Measurements from ENCODE around the gene MRNIP.
A peak's percentile ranks its signal among the peaks of the same experiment; 100 is the strongest.

MRNIP gene

DNA sequence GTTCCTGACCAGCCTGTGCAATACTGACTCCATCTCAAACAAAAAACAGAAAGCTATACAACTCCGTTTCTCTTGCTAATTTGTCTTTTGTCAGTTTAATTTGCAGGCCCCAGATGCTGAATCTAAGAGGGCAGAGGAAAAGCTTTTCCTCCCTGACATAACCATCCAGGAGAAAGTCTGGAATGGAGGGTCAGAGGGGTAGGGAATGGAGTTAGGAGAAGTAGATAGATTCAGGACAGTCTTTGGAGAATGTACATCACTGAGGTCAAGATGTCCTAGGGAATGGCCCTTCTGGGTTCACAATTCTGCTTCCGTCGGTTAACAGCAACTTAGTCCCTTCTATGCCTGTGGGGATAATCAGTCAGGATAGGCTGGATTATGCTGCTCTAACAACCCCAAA is 44.5 kb downstream of the MRNIP start:
- Histone ChIP-seq H3K4me2 (ENCODE audit: low read length) (no peak overlapping the region), H3K4me3 (ENCODE audit: low read depth, low read length) (no peak overlapping the region), H3K79me2 (ENCODE audit: control insufficient read depth, insufficient read depth, low read length, poor library complexity) (peaks cover 6% of the 10 kb centered on the region), H3K18ac (ENCODE audit: low read length) (no peak overlapping the region), H4K8ac (ENCODE audit: low read depth, low read length) (no peak overlapping the region), H3K9ac (ENCODE audit: low read length) (no peak overlapping the region), H2AK5ac (ENCODE audit: low read length) (no peak overlapping the region), H3K4ac (ENCODE audit: low read depth, low read length) (no peak overlapping the region), H2BK12ac (ENCODE audit: low read length) (no peak overlapping the region), H4K12ac (ENCODE audit: low read depth, low read length) (no peak overlapping the region), H3K9me3 (ENCODE audit: insufficient read depth, low read depth, low read length) (no peaks in the 10 kb centered on the region), H3K27ac (ENCODE audit: low read depth, low read length) (no peak overlapping the region), H3K23ac (ENCODE audit: low read length) (no peak overlapping the region), H2AFZ (ENCODE audit: insufficient read depth, low read length, poor library complexity) (no peak overlapping the region), H3K27me3 (ENCODE audit: insufficient read depth, low read length) (no peaks in the 10 kb centered on the region), H3K4me1 (ENCODE audit: control insufficient read depth in 1 of 2, insufficient read depth in 2 of 2, low read length in 2 of 2) (peaks cover 14 to 21% of the 10 kb centered on the region in 2 experiments), H4K91ac (ENCODE audit: low read depth, low read length) (no peak overlapping the region), H3K14ac (ENCODE audit: low read length) (no peak overlapping the region), H2BK5ac (ENCODE audit: low read depth, low read length, poor library complexity) (no peak overlapping the region), H3K36me3 (ENCODE audit: control insufficient read depth in 1 of 2, insufficient read depth in 2 of 2, low read length in 2 of 2) (peaks cover 20 to 27% of the 10 kb centered on the region in 2 experiments), H3K79me1 (ENCODE audit: low read length) (peaks cover 19% of the 10 kb centered on the region), H2BK120ac (ENCODE audit: insufficient read depth, low read length, poor library complexity) (no peak overlapping the region)
- WGBS (ENCODE audit: extremely low coverage, insufficient coverage, insufficient read length), result no CpG with 5 or more reads among the region's 3 CpGs
- DNase-seq, result no peak

- Histone ChIP-seq H4K8ac (ENCODE audit: low read depth, low read length) (no peak overlapping the region), H3K9me3 (ENCODE audit: insufficient read depth, low read depth, low read length) (no peaks in the 10 kb centered on the region), H3K4me2 (ENCODE audit: low read length) (no peak overlapping the region), H2AFZ (ENCODE audit: insufficient read depth, low read length, poor library complexity) (no peak overlapping the region), H3K18ac (ENCODE audit: low read length) (no peak overlapping the region), H2BK120ac (ENCODE audit: insufficient read depth, low read length, poor library complexity) (no peak overlapping the region), H3K36me3 (ENCODE audit: control insufficient read depth in 1 of 2, insufficient read depth in 2 of 2, low read length in 2 of 2) (peaks cover 20 to 27% of the 10 kb centered on the region in 2 experiments), H3K9ac (ENCODE audit: low read length) (no peak overlapping the region), H4K12ac (ENCODE audit: low read depth, low read length) (no peak overlapping the region), H3K4me3 (ENCODE audit: low read depth, low read length) (no peak overlapping the region), H2AK5ac (ENCODE audit: low read length) (no peak overlapping the region), H3K79me2 (ENCODE audit: control insufficient read depth, insufficient read depth, low read length, poor library complexity) (peaks cover 3% of the 10 kb centered on the region), H2BK5ac (ENCODE audit: low read depth, low read length, poor library complexity) (no peak overlapping the region), H3K79me1 (ENCODE audit: low read length) (peaks cover 10% of the 10 kb centered on the region), H4K91ac (ENCODE audit: low read depth, low read length) (no peak overlapping the region), H3K4me1 (ENCODE audit: control insufficient read depth in 1 of 2, insufficient read depth in 2 of 2, low read length in 2 of 2) (peaks cover 8 to 13% of the 10 kb centered on the region in 2 experiments), H3K14ac (ENCODE audit: low read length) (no peak overlapping the region), H3K4ac (ENCODE audit: low read depth, low read length) (no peak overlapping the region), H3K23ac (ENCODE audit: low read length) (no peak overlapping the region), H3K27ac (ENCODE audit: low read depth, low read length) (no peak overlapping the region), H3K27me3 (ENCODE audit: insufficient read depth, low read length) (no peaks in the 10 kb centered on the region), H2BK12ac (ENCODE audit: low read length) (no peak overlapping the region)
- no peak for DNase-seq
- WGBS (ENCODE audit: extremely low coverage, insufficient coverage, insufficient read length), result no CpG with 5 or more reads among the region's 5 CpGs
Observed at GRCh38 chr5:179812997-179813607, 45.5 kb downstream of the MRNIP start.

DNA sequence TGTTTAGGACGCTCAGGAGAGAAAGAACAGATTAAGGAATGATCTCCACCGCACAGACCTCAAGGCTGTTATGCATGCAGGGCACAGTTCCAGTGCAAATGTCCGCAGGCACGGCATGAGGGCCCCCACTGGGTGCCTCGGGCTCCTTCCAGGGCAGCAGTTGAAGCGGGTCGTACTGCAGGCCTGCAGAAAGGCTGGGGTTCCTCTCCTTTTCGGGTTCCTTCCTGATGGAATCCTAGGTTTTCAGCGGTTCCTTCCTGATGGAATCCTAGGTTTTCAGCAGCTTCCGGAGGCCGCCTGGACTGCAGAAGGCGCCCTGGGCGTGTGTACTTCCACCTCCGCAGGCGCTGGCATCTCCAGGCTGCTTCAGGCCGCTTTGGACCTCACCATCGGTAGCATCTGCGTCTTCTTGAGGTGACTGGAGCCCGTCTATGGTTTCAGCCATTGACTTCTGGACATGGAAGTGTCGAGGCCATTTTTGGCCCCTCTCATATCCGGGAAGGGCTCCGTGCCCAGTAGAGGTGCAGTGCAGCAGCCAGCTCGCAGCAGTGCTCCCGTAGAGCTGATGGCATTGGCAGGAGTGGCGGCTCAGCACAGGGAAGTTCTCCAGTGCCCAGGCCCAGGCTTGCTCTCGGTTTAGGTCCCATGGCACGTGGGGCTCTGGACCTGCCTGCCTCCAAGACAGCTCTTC is 46.3 kb downstream of the MRNIP start:
- no peak overlapping the region for H2BK5ac ChIP-seq (ENCODE audit: low read depth, low read length, poor library complexity)
- no peak overlapping the region for H4K12ac ChIP-seq (ENCODE audit: low read depth, low read length)
- no peak overlapping the region for H3K27ac ChIP-seq (ENCODE audit: low read depth, low read length)
- H3K27me3 ChIP-seq (ENCODE audit: insufficient read depth, low read length), result no peaks in the 10 kb centered on the region
- H3K9me3 ChIP-seq (ENCODE audit: insufficient read depth, low read depth, low read length), result no peaks in the 10 kb centered on the region
- H2AFZ ChIP-seq (ENCODE audit: insufficient read depth, low read length, poor library complexity), result no peak overlapping the region
- H3K9ac ChIP-seq (ENCODE audit: low read length), result no peak overlapping the region
- H3K4me2 ChIP-seq (ENCODE audit: low read length), result no peak overlapping the region
- DNase-seq, result no peak
- peaks cover 6 to 15% of the 10 kb centered on the region in 2 experiments for H3K4me1 ChIP-seq (ENCODE audit: control insufficient read depth in 1 of 2, insufficient read depth in 2 of 2, low read length in 2 of 2)
- H3K23ac ChIP-seq (ENCODE audit: low read length), result no peak overlapping the region
- H4K91ac ChIP-seq (ENCODE audit: low read depth, low read length), result no peak overlapping the region
- H3K18ac ChIP-seq (ENCODE audit: low read length), result no peak overlapping the region
- H2BK120ac ChIP-seq (ENCODE audit: insufficient read depth, low read length, poor library complexity), result no peak overlapping the region
- peaks cover 11% of the 10 kb centered on the region for H3K79me1 ChIP-seq (ENCODE audit: low read length)
- H3K14ac ChIP-seq (ENCODE audit: low read length), result no peak overlapping the region
- no peak overlapping the region for H3K4me3 ChIP-seq (ENCODE audit: low read depth, low read length)
- no peak overlapping the region for H2AK5ac ChIP-seq (ENCODE audit: low read length)
- H3K79me2 ChIP-seq (ENCODE audit: control insufficient read depth, insufficient read depth, low read length, poor library complexity), result peaks cover 3% of the 10 kb centered on the region
- no peak overlapping the region for H3K4ac ChIP-seq (ENCODE audit: low read depth, low read length)
- no peak overlapping the region for H4K8ac ChIP-seq (ENCODE audit: low read depth, low read length)
- no peak overlapping the region for H2BK12ac ChIP-seq (ENCODE audit: low read length)
- no CpG with 5 or more reads among the region's 27 CpGs for WGBS (ENCODE audit: extremely low coverage, insufficient coverage, insufficient read length)
- peaks cover 20 to 27% of the 10 kb centered on the region in 2 experiments for H3K36me3 ChIP-seq (ENCODE audit: control insufficient read depth in 1 of 2, insufficient read depth in 2 of 2, low read length in 2 of 2)

GRCh38 chr5:179806250-179807048 is 52.2 kb downstream of the MRNIP start, which contains the start of gene MGAT4B:
Gene MGAT4B, minus strand, starts transcription at chr5:179806866. Its CDS starts 283 bp downstream, at chr5:179806583.
- peaks cover 19% of the 10 kb centered on the region for H3K79me2 ChIP-seq (ENCODE audit: control insufficient read depth, insufficient read depth, low read length, poor library complexity)
- peak within 1 kb of the TSS; percentile 99 for H2BK5ac ChIP-seq (ENCODE audit: low read depth, low read length, poor library complexity)
- H3K4me1 ChIP-seq (ENCODE audit: control insufficient read depth in 1 of 2, insufficient read depth in 2 of 2, low read length in 2 of 2), result peaks cover 13 to 19% of the 10 kb centered on the region in 2 experiments
- H3K79me1 ChIP-seq (ENCODE audit: low read length), result peaks cover 15% of the 10 kb centered on the region
- peak within 1 kb of the TSS; percentile 96 for H2AFZ ChIP-seq (ENCODE audit: insufficient read depth, low read length, poor library complexity)
- H3K9me3 ChIP-seq (ENCODE audit: insufficient read depth, low read depth, low read length), result no peaks in the 10 kb centered on the region
- H4K8ac ChIP-seq (ENCODE audit: low read depth, low read length), result peak within 1 kb of the TSS; percentile 99
- peak within 1 kb of the TSS; percentile 97 for H2BK120ac ChIP-seq (ENCODE audit: insufficient read depth, low read length, poor library complexity)
- peak within 1 kb of the TSS; percentile 100 for H3K18ac ChIP-seq (ENCODE audit: low read length)
- peak within 1 kb of the TSS; percentile 100 for H4K12ac ChIP-seq (ENCODE audit: low read depth, low read length)
- H3K23ac ChIP-seq (ENCODE audit: low read length), result no peak within 1 kb of the TSS
- H3K36me3 ChIP-seq (ENCODE audit: control insufficient read depth in 1 of 2, insufficient read depth in 2 of 2, low read length in 2 of 2), result peaks cover 15 to 18% of the 10 kb centered on the region in 2 experiments
- peak within 1 kb of the TSS; percentile 76 for H3K4me2 ChIP-seq (ENCODE audit: low read length)
- peak; percentile 60 to 79 for DNase-seq
- peak within 1 kb of the TSS; percentile 94 for H3K9ac ChIP-seq (ENCODE audit: low read length)
- H3K4me3 ChIP-seq (ENCODE audit: low read depth, low read length), result peak within 1 kb of the TSS; percentile 86
- H2BK12ac ChIP-seq (ENCODE audit: low read length), result peak within 1 kb of the TSS; percentile 42
- H3K27me3 ChIP-seq (ENCODE audit: insufficient read depth, low read length), result no peaks in the 10 kb centered on the region
- H3K4ac ChIP-seq (ENCODE audit: low read depth, low read length), result peak within 1 kb of the TSS; percentile 99
- peak within 1 kb of the TSS; percentile 89 for H3K27ac ChIP-seq (ENCODE audit: low read depth, low read length)
- H3K14ac ChIP-seq (ENCODE audit: low read length), result peak within 1 kb of the TSS; percentile 99
- peak within 1 kb of the TSS; percentile 97 for H4K91ac ChIP-seq (ENCODE audit: low read depth, low read length)
- H2AK5ac ChIP-seq (ENCODE audit: low read length), result peak within 1 kb of the TSS; percentile 99
- no CpG with 5 or more reads among the region's 108 CpGs for WGBS (ENCODE audit: extremely low coverage, insufficient coverage, insufficient read length)

Measured in trophoblast cell (in vitro differentiated cells and primary cell).